Activated CD4-positive, alpha-beta T cell treated with anti-CD3 and anti-CD28 coated beads for 4 hours (primary cell): ENCODE results near the gene VSTM5.
"Not testable (repeated sequence)": the region's sequence is repeated elsewhere in the genome, so short reads cannot be mapped to it uniquely, and the experiment has no call there.

Source experiments
- DNase-seq, 2 donors: peaks; one replicate each; pipeline ENCODE4 v3.0.0-alpha.2; 2020

Gene VSTM5

DNA sequence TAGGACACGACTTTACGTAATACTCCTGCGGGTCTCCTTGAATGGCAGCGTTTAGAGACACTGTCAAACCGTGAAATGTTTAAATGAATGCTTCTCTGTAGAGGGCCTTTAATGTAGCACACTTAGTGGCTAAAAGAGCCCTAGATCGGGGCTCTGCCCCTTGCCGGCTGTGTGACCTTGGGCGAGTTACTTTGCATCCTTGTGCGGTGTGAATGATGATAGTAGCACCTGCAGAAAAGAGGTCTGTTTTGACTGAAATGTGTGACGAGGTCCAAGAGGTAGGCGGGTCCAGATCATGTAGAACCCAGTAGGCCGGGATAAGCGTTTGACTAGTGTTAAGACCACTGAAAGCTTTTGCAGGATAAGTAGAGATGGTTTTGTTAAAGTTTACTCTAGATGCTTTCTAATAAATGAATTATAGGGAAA lies 65.5 kb downstream of the VSTM5 start:
- DNase-seq = no peak

DNA sequence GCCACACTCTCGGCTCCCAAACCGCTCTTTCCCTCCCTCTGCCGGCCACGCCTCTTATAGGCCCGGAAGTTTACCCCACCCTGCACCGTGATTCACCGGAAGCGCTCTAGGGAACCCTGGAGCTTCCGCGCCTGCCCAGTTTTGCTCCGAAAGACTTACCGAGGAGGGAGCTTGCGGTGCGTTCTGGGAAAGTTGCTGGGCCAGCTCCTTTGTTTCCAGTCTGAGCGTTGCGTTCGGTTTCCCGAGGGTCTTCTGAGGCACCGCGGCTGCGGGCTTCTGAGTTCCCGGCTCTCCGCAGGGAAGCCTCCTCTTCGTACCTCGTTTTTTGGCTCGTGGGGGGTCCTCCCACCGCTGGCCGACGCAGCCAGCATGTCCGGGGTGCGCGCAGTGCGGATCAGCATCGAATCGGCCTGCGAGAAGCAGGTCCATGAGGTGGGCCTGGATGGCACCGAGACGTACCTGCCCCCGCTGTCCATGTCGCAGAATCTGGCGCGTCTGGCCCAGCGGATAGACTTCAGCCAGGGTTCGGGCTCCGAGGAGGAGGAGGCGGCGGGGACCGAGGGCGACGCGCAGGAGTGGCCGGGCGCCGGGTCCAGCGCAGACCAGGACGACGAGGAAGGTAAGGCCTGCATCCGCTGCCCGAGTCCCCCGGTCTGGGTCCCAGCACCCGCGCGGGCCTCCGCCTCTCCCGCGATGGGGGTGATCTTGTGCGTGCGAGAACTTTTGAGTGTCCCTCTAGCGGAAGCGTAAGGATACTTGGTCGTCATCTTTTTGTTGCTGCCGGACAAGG lies 66.1 kb downstream of the VSTM5 start, which contains the start of gene MED17:
MED17 (plus strand) TSS at position 138 of the 790 bp plus-strand sequence; CDS start at position 370, 232 bp downstream.
- peak; percentile 88 for DNase-seq

DNA sequence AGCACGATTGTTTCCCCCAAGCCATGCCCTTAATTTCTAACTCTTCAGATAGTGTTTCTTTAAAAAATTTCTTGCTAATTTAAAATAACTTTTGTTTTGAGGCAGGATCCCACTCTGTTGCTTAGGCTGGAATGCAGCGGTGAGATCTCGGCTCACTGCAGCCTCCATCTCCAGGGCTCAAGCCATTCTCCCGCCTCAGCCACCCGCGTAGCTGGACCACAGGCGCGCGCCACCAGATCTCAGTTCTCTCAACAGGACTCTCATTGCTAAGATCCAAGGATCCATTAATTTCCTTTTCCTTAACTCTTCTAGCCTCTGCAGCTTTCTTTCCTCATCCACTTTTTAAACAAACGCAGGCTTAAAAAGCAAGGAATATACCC lies 66.7 kb downstream of the VSTM5 start:
- DNase-seq = no peak

DNA sequence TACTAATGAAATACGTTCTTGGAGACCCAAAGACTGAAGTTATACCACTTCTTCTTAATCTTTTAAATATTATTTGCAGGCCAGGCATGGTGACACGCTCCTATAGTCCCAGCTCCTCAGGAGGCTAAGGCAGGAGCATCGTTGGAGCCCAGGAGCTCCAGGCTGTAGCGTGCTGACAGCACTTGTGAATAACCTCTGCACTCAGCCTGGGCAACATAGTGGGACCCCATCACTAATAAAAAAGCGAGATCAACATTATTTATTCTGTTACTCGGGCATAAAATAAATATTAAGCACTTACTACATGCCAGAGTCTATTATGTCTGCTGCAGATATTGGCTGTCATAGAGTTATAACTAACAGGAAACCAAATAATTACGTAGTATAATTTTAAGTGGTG lies 67.1 kb downstream of the VSTM5 start:
- no peak for DNase-seq

DNA sequence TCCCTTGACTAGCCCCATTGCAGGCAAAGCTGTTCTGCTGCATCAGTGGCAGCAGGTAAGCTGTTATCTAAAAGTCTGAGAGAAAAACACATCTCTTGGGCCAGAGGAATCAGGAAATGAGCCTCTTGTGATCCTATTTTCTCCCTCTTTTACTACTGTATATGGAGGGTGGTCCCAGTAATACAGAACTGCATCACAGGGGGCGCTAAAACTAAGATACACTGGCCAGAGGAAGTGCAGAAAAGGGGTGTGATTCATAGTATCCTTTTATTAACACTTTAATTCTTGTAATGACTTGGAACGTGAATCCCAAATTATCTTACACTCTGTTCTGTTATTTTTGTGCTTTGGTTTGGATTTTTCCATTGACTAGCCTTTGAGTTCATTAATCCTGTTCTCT lies 75.1 kb downstream of the VSTM5 start:
- no peak for DNase-seq

DNA sequence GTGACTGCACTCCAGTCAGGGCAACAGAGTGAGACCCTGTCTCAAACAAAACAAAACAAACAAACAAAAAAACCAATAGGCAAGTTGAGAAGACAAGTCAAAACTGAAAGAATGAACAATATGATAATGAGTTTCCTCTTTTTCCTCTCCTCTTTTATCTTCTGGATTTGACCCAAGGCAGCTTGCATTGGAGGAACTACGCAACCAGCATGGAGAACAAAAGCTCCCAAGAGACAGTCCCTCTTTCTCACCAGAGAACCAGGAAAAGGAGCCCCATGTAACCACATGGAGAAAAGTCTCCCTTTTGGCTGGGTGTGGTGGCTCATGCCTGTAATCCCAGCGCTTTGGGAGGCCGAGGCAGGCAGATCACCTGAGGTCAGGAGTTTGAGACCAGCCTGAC lies 75.9 kb downstream of the VSTM5 start:
- not testable (repeated sequence) for DNase-seq

DNA sequence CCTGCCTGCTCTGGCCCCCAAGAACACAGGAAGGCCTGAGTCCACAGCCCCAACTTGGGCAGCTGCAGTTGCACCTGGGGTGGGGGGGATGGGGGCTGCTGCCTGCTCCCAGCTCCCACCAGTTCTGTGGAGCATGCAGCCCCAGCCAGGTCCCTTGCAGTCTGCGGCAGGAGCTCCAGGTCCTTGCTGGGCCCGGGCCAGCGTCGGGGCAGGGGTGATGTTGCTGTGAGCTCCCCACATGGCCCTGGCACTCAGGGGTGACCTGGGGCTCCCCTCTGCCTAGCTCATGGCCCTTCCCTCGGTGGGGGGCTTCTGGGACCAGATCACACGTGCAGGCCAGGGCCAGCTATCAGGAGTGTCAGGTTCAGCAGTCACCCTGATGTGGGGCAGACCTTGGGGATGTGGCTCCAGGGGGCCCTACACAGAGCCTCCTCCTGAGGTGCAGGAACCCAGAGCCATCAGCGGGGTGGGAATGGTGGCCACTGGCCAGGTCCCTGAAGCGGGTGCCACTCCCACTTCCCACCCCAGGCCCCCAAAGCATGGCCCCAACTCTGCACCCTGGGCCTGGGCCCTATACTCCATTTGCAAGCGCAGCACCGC lies 76.7 kb downstream of the VSTM5 start:
- DNase-seq = no peak

DNA sequence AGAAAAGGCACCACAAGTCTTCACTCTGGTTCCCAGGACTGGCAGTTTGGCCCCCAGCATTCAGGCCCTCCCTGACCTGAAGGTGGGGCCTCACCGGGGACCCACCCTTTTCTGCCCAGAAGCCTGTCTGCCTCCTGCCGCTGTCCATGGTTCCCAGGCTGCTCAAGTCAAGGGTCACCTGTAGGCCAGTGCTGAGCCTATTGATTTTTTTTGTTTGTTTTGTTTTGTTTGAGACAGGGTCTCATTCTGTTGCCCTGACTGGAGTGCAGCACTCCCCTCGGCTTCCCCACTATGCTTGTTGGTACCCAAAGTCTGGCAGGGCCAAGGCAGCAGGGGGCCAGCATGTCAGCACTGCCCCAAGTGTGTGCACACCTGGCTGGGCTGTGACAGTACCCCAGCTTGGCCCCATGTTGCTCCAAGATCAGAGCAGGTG lies 77.4 kb downstream of the VSTM5 start:
- DNase-seq = no peak

DNA sequence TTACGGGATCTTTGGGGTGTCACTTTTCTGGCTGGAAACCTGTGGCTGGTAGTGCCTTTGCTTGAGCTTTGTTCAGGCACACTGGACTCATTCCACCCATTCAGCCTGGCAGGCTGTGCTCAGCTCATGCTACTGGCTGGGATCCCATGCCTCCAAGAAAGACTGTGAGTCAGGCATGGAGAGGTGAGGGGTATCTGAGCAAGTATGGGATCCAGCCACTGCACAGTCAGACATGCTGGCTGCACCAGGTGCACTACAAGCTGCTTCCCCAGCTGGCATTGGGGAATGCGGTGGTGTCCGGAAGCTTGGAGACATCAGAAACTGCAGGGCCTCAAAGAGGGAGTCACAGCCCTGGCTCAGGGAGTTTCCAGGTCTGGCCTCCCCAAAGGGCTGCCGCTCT lies 78.3 kb downstream of the VSTM5 start:
- no peak for DNase-seq

DNA sequence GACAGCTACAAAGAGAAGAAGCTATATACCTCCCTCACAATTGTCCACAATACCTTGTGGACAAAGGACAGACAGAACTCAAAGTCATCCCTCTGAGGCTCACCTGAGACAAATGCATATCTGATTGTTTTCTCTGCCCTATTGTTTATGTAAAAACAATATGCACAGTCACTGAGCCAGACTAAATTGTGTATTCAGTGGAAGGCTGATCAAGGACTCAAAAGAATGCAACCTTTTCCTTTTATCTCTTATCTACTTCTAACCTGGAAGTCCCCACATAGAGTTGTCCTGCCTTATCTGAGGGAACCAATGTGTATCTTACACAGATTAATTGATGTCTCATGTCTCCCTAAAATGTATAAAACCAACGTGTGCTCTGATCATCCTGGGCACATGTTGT lies 80.3 kb downstream of the VSTM5 start:
- DNase-seq = no peak
